Suppressor macrophage (primary cell): ENCODE measurements around the gene PTPRD.

Experiments used
- DNase-seq, 4 experiments: peaks; one replicate each; pipeline ENCODE4 v3.0.0-alpha.2; 2020 to 2022

Gene PTPRD

DNA sequence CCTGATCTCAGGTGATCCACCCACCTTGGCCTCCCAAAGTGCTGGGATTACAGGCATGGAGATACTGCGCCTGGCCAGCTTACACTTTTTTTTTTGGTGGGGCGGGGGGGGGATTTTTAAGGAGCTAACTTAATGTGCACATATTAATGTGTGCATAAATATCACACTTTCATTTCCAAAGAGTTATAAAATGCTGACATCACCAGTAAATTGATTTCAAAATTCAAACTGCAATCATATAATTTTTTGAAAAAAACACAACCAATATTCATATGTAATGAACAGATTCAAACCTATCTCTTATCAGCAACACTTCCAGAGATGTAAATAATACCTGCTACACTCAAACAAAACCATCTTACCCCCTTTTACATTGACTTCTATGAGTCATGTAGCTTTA, 1806.7 kb downstream of the PTPRD start:
- no peak for DNase-seq

DNA sequence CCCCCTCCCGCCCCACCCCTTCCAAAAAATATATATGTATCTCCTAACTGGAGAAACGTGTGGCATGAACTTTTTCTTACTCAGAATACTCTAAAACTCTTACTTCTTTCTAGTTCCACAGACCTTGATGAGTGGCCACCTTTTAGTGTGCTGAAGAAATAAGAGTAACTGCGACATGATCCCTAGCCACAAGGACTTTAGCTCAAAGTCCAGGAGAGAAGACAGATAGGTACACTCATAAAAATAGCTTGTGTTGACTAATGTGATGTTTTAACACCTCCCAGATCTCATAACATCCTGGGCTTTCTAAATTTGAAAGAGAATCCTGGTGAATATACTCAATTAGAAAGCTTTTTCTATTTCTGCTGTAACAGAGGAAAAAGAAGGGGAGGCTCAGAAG, 1808.2 kb downstream of the PTPRD start:
- no peak for DNase-seq

DNA sequence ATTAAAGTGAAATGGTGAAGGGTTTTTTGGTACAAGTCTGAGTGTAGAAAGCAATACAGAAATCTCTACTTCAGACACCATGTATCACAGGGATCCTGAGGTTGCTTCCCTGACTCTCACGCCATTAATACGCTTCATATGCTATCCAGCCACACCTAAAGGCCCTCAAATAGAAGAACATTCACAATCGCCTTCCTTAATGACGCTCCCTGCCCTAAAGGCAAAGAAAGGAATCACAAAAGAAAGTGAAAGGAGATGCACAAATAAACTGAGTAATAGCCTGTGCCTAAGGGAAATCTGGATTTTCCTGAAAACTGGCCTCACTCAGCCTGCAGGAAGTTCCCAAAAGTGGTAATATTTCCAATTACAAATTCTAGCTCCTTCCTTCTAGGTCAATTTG, 1810.6 kb downstream of the PTPRD start:
- no peak for DNase-seq

DNA sequence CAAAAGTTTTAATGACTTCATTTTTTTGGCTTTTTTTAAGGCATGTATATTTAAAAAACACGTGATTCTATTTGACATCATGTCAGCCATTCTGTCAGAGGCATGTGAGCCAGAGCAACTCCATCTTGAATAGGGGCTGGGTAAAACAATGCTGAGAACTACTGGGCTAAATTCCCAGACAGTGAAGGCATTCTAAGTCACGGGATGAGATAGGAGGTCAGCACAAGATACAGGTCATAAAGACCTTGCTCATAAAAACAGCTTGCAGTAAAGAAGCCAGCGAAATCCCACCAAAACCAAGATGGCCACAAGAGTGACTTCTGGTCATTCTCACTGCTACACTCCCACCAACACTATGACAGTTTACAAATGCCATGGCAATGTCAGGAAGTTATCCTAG, 1812.6 kb downstream of the PTPRD start:
- DNase-seq = peak in 2 of 4 experiments; percentile 2 to 12

DNA sequence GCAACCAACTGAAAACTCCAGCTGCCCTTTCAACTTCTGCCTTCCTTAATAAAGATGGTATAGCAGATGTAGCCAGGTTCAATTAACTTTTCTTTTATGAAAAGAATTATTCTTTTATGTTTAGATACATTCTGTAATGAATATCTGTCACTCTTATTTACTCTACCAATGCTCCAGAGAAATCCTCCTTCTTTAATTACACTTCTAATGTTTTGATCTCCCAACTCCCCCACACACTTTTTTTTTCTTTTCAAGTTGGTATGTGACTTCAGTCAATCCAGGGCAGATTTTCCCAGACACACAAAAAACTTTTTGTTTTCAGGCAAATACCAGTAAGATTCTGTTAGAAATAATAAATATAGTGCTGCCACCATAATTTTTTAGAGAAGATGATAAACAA, 1813.2 kb downstream of the PTPRD start:
- no peak for DNase-seq

DNA sequence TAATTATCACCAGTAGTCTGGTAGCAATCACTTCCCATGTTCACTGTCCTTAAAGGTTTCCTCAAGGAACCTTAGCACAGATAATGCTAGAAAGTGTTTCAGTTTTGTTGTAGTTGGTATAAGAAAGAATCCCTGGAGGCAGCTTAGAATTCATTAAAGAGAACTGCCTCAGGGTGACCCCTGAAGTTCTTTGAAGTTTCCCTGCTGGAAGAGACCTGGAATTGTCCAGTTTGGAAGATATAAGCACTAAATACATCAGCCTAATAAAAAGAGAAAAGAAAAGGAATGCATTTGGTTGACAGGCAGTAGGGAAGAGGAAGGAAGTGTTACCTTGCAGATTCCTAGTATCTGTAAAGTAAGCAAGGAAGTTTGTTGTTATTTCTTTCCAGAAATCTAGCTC, 1813.6 kb downstream of the PTPRD start:
- no peak for DNase-seq

DNA sequence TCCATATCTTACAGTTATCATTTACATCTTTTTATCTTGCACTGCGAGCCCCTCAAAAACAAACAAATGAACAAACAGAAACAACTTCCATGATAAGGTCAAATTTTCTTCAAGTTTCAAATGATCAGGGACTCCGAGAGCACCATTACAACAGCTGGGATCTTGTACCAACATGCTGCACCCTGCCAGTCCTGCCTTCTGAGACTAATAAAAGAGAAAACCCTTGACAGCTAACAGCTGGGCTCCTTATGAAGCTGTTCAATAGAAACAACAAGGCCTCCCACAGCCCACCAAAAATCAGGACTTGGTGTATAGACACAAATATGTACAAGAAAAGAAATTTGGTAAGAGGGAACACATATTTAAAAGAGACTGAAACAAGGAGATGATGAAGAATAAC, 1828.0 kb downstream of the PTPRD start:
- DNase-seq = no peak

DNA sequence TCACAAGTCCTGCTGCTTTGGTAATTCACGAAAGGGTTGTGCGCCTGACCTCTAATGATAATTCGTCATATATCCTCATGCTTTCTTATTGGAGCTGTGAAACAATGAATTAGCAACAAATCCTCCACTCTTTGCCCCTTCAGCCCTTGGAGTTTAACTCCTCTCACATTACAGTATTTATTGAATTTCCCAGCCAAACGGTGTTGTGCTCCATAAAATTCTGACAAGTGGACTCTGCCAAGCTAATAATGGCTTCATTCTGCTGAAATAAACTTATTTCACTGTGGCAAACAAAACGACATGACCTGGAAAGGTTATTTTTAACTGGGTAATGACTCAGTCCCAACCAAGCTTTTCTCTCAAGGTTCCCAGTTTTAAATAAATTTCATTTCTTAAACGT, 1828.9 kb downstream of the PTPRD start:
- no peak for DNase-seq

DNA sequence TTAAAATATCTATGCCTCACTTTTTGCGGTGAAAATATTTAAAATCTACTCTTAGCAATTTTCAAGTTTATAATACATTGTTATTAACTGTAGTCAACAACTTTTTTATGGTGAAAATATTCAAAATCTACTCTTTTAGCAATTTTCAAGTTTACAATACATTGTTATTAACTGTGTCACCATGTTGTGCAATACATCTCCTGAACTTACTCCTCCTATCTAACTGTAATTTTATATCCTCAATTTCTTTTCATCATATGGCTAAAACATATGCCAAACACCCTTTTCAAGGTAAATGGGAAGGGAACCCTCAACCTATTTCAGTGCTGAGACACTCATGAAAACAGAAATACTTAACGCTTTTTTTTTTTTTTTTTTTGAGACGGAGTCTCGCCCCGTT, 1830.6 kb downstream of the PTPRD start:
- no peak for DNase-seq

DNA sequence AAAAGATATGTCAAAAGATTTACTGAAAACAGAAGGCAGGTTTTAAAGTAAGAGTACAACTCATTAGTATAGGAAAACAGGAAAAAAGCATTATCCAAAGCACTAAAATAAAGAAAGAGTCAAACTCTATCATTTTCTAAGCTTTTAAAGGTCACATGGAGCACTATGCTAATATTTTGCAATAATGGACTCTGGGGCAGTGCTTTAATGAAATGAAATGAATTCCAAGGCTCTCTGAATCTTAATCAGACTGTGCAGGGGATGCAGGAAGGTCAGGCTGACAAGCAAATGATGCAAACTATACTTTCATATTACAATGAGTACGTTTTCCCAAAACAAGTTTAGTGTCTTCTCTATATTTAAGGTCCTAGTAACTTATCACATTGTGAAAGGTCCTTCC, 1831.3 kb downstream of the PTPRD start:
- DNase-seq = no peak

DNA sequence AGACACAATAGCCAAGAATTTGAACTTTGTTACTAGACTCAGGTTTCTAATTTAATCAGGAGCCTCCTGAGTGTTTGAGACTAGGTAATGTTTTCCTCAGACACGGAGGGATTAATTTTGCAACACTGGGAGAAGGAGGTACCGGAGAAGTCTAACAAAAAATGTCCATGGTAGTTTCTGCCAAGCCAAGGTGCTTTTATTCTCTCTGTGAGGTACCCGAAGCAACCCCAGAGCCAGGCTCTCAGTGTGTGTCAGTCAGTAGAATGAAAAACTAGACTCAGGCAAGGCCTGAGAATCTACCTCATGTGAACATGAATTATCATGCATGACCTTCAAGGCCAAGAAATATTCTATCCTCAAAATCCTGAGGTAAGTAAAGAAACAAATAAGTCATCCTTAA, 1832.4 kb downstream of the PTPRD start:
- no peak for DNase-seq

DNA sequence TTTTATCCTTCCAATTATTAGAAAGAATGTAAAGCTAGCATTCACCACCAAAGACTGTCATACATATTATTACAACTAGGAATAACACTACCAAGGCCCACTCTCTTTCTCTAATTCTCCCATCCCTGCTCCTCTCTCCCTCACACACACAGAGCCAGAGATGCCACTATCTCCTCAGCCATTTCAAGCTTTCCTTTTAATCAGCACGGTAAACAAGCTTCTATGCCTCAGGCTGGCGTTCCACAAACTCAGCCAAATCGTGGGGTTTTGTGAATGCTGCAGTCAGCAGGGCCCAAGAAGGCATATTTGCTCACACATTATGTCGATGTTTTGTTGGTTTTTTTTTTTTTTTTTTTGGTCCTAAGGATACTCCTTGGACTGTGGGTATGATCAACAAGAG, 1833.3 kb downstream of the PTPRD start:
- DNase-seq = no peak

DNA sequence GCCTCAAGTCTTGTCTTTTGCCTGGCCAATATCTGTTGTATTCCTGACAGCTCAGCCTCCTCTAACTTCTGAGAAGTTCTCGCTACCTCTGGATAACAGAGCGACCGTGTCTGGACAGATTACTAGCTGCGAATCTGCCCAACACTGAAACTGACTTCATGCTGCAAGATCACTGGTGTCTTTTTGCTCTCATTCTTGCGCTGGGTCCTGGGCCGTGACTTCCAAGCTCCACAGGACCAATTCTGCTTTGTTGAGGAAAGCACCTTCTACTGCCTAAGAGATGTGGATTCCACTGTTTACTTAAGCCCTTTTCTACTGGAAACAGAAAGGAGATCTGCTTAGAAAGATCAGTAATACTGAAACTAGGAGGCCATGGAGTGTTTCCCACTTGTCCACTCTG, 1834.4 kb downstream of the PTPRD start:
- no peak for DNase-seq

DNA sequence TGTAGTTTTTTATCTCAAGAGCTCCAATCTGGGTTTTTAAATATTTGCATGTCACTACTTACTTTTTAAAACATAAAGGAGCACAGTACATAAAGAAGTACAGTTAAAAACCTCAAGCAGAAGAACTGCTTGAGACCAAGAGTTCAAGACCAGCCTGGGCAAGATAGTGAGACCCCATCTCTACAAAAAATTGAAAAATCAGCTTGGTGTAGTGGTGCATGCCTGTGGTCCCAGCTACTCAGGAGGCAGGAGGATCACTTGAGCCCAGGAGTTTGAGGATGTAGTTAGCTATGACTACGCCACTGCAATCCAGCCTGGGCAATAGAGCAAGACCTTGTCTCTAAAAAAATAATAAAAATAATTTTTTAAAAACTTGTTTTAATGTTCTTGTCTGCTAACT, 1840.5 kb downstream of the PTPRD start:
- no peak for DNase-seq

DNA sequence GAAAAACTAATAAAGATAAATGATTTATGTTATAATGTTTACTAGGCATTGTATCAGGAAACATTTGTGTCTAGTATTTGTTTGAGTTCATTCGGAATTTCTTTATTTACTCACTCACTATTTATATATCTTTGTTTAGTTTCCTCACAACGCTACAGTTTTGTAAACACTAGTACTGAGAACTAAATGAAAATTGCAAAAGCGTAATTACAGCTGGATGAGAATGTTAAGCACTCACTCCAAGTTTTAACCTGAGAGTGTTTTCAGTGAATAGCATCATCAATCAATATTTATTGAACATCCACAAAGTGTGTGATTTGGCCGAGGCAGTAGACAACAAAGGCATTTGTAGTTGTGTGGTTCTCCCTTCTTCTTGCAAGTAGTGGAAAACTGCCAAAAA, 1843.6 kb downstream of the PTPRD start:
- no peak for DNase-seq

DNA sequence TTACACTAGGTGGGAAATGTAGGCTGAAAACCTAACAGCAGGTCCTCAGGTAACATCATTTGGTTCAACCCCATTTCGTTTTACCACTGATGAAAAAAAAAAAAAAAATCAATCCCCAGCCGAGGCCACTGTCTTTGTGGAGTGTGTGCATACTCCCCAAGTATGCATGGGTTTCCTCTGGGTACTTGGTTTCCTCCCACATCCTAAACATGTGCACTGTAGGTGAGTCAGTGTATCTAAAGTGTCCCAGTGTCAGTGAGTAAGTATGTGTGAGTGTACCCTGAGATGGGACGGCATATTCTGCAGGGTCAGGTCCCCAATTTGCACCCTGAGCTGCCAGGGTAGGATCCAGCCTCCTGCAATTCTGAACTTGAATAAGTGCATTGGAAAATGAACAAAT, 1846.7 kb downstream of the PTPRD start:
- no peak for DNase-seq

DNA sequence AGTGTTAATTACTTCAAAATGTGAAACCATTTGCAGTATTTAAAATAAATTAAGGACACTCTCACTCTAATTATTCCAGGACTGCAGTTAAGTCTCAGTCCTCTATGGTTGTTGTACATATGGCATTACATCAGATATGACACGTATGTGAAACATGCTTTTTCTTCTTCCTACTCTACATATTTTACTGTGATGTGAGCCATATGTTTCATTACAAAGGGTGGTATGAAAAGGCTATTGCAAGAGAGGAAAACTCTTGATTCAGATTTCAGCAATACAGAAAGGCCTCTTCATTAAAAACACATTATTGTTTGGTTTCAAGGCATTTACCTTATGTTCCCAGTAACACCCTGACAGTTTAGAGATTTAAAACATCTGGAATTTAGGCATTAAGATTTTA, 1848.8 kb downstream of the PTPRD start:
- DNase-seq = no peak

DNA sequence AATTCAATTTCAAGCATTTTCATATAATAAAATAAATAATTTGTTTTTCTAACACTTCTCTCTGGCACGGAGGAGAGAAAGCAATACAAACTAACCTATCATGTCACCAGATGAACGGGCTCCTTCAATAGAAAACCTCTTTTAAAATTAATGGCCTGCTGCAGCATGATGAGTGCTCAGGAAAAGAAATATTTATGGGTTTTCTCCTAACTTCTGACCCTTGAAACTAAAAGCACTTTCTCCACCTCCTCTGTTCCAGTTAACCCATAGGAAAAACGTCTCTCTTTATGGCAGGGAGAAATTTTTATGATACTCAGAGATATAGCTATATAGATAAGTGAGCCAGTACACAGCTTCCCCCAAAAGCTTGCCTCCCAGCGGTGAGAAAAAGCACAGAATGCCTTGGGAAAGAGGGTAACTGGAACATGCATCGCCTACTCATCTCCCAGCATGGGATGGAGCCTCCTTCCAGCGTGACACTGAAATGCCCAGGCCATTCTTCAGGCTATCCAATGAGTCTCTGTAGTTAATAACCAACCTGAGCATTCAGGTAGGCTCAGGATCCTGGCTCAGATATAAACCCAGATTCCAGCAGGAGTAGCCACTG, 1850.2 kb downstream of the PTPRD start:
- DNase-seq = no peak

DNA sequence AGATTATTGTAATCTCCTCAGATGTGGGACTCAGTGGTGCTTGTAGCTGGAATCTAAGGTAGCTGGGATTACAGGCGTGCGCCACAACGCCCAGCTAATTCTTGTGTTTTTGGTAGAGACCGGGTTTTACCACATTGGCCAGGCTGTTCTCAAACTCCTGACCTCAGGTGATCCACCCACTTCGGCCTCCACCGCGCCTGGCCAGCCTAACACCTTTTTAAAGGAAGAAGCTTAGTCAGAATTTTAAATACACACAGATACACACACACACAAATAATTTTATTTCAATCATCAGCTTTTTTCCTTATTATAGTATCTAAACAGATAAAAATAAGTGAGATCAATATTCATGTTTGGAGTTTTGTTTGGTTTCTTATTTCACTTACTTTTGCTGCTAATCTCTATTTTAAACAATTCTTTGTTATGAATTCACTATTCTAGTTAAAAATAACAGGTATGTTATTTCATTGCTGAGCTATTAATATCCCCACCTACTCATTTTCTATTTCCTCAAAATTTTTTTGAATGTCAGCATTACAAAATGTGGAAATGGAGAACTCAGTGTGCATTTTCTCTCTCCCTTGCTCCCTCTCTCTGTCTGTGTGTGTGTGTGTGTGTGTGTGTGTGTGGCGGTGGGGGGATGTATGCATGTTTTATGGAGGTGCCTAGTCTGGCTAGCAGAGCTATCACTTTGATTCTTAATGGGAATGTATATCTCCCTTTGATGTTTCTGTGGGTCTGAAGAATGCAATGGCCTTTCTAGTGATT, 1852.6 kb downstream of the PTPRD start:
- DNase-seq = peak; percentile 7 to 71 (median 46)

DNA sequence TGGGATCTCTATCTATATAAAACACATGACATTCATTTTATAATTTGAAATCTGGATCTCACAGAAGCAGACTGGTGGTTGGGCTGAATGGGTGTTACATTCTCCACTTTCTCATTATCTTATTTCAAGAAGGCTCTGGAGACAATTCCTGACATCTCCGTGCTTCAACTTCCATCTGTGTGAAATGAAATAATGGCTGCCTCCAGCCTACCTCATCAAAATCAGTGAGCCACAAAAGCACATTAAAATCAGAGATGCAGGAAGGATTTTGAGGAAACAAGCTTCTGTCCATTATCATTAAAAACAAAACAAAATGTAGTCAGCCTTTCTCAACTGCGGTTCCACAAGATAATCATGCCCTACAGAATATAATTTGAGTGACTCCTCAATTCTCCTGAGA, 1854.9 kb downstream of the PTPRD start:
- no peak for DNase-seq

DNA sequence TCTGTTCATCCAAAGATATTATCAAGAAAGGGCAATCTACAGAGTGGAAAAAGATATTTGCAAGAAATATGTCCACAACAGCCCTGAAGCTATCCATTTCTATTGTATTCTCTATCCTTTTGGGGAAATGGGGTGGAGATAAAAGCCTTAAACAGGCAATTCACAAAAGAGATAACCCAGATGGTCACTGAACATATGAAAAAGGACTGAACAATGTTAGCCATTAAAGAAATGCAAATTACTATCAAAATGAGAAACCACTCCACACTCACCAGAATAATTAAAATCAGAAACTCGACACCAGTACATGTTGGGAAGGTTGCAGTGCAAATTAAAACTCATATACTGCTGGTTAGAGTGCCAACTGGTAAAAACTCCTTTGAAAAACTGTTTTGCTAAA, 1858.1 kb downstream of the PTPRD start:
- no peak for DNase-seq

DNA sequence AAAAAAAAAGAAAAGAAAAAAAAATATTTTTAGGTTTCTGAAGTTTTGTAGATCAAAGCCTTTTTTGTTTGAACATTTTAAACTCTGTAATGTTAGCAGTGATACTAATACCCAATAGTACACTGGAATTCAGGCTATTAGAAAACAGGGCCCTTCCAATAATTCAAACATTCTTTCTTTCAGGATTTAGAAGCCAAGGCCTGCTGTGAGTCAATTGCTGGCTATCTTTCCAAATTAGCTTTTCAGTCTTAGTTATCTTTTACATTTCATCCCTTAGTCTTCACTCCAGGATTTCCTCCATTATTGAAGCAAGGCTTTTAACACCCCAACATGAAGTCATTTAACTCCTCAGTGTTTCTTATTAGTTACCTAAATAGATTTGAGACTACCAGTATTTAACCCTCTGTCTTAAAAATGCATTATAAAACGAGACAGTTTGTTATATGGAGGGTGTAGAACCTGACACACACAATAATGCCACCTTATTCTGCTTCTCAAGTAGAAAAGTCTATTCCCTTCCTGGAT, 1861.3 kb downstream of the PTPRD start:
- no peak for DNase-seq

DNA sequence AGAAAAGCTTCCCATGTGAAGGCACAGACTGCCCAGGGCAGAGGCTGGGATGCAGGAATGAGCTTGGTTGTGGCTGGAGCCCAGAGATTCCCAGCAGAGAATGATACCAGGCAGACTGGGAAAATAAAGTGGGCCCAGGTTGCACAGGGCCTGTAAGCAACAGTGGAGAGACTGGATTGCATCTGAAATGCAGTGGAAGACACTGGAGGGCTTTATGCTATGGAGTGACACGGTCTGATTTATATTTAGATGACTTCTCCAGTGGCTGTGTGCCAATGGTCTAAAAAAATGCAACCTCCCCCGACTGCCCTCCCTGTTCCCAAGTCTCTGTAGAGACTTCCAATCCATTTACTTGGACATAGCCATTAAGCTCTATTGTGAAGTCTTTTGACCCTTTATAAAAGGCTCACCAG, 1862.2 kb downstream of the PTPRD start:
- DNase-seq = no peak

DNA sequence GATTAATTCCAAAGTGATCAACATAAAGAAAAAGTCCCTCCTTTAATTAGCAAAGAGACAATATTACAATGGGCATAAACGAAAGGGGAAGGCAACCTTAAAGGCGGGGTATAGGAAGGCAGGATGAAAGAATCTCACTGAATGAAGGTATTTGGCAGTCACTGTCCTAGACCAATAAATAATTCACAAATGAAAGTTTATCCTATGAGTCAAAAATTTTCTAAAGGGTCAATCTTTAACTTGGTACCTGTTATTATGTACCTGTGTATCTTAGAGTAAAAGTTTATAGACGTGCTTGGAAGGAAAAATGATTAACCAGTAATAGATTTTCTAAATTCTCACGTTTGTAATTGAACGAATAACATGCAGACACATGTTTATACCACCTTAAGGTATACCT, 1867.5 kb downstream of the PTPRD start:
- DNase-seq = no peak

DNA sequence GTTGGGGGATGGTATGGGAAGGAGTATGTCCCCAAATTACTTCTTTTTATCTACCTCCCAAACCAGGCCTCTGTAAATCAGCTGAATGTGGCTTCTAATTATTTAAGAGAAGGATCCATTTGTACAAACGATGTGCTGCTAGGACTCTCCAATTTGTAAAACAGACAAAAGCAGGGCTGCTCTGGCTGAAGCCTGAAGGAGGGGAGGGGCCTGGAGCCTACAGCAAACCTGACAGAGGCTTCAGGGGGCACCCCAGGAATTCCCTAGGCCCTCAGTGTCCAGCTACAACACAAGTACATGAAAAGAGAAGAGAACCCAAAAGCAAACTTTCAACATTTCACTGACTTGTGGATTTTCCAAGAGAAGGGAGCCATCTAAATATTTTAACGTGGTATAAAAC, 1873.9 kb downstream of the PTPRD start:
- no peak for DNase-seq
